Neuronal stem cell (in vitro differentiated cells): ENCODE results near the gene NUDT1.
A peak's percentile ranks its signal among the peaks of the same experiment; 100 is the strongest.

Source experiments
- DNase-seq: peaks from one replicate; pipeline ENCODE4 v3.0.0-alpha.2; 2013; ENCODE audit warnings: low spot score
- H2AFZ ChIP-seq: one replicate; pipeline ENCODE4 v1.6.1; 2013; ENCODE audit warnings: mild to moderate bottlenecking, low read length, inconsistent platforms
- H2AK5ac ChIP-seq: 2 replicates; pipeline ENCODE4 v1.6.1; 2013; ENCODE audit warnings: low read depth, mild to moderate bottlenecking, inconsistent platforms, low read length, moderate library complexity, mixed read lengths
- H2BK120ac ChIP-seq: 2 replicates; pipeline ENCODE4 v1.6.1; 2013; ENCODE audit warnings: low read depth, mild to moderate bottlenecking, inconsistent platforms, low read length, moderate library complexity, mixed read lengths
- H2BK12ac ChIP-seq: one replicate; pipeline ENCODE4 v1.6.1; 2013; ENCODE audit warnings: low read length, inconsistent platforms
- H2BK15ac ChIP-seq: 2 replicates; pipeline ENCODE4 v1.6.1; 2013; ENCODE audit warnings: mild to moderate bottlenecking, low read length, inconsistent platforms, mixed read lengths
- H2BK5ac ChIP-seq: one replicate; pipeline ENCODE4 v1.6.1; 2013; ENCODE audit warnings: inconsistent platforms, mild to moderate bottlenecking, low read length, moderate library complexity
- H3K14ac ChIP-seq: one replicate; pipeline ENCODE4 v1.6.1; 2013; ENCODE audit warnings: low read length, inconsistent platforms
- H3K18ac ChIP-seq: 2 replicates; pipeline ENCODE4 v1.6.1; 2013; ENCODE audit warnings: low read length, inconsistent platforms
- H3K23ac ChIP-seq: 2 replicates; pipeline ENCODE4 v1.6.1; 2013; ENCODE audit warnings: low read depth, mild to moderate bottlenecking, mixed read lengths, low read length, inconsistent platforms; ENCODE audit not compliant: poor library complexity
- H3K27ac ChIP-seq: replicated peaks from 3 replicates; pipeline ENCODE4 v1.5.1; 2013; ENCODE audit warnings: low read length, inconsistent platforms
- H3K27me3 ChIP-seq, 3 experiments: 2 replicates each; pipeline ENCODE4 v1.6.1; 2013; ENCODE audit warnings: low read length in 3 of 3, mild to moderate bottlenecking in 2 of 3, inconsistent platforms in 1 of 3, low read depth in 1 of 3, mixed read lengths in 1 of 3, moderate library complexity in 1 of 3; ENCODE audit not compliant: control insufficient read depth in 3 of 3, insufficient read depth in 3 of 3
- H3K36me3 ChIP-seq, 2 donors: replicated peaks in 1 of 2; 2 replicates each; pipeline ENCODE4 v1.6.1; 2013; ENCODE audit warnings: low read length in 2 of 2; ENCODE audit not compliant: control insufficient read depth in 2 of 2, insufficient read depth in 2 of 2
- H3K4ac ChIP-seq: 2 replicates; pipeline ENCODE4 v1.6.1; 2013; ENCODE audit warnings: inconsistent platforms, mild to moderate bottlenecking, low read length, moderate library complexity
- H3K4me1 ChIP-seq, 2 donors: 1 replicate in 1 of 2; 2 replicates in 1 of 2; pipeline ENCODE4 v1.6.1; 2013; ENCODE audit warnings: low read length in 2 of 2, low read depth in 1 of 2; ENCODE audit not compliant: control insufficient read depth in 2 of 2, insufficient read depth in 1 of 2
- H3K4me2 ChIP-seq: one replicate; pipeline ENCODE4 v1.6.1; 2013; ENCODE audit warnings: mild to moderate bottlenecking, low read length, inconsistent platforms; ENCODE audit not compliant: insufficient read depth, poor library complexity, severe bottlenecking
- H3K4me3 ChIP-seq, 2 donors: 2 replicates each; pipeline ENCODE4 v1.5.1; 2013; ENCODE audit warnings: low read length in 2 of 2, mild to moderate bottlenecking in 2 of 2, inconsistent platforms in 1 of 2, moderate library complexity in 1 of 2
- H3K79me1 ChIP-seq: one replicate; pipeline ENCODE4 v1.6.1; 2013; ENCODE audit warnings: low read depth, mild to moderate bottlenecking, inconsistent platforms, low read length, moderate library complexity
- H3K9ac ChIP-seq: one replicate; pipeline ENCODE4 v1.6.1; 2013; ENCODE audit warnings: mild to moderate bottlenecking, low read depth, low read length, inconsistent platforms; ENCODE audit not compliant: poor library complexity
- H3K9me3 ChIP-seq, 2 donors: replicated peaks in 1 of 2; 2 replicates each; pipeline versions ENCODE3 to v1.6.1; 2013; ENCODE audit warnings: low read length in 2 of 2, mild to moderate bottlenecking in 2 of 2, inconsistent platforms in 1 of 2, low read depth in 1 of 2, mixed read lengths in 1 of 2, moderate library complexity in 1 of 2; ENCODE audit not compliant: control insufficient read depth in 2 of 2, insufficient read depth in 1 of 2
- H4K8ac ChIP-seq: one replicate; pipeline ENCODE4 v1.6.1; 2013; ENCODE audit warnings: low read depth, mild to moderate bottlenecking, inconsistent platforms, low read length, moderate library complexity
- H4K91ac ChIP-seq: one replicate; pipeline ENCODE4 v1.6.1; 2013; ENCODE audit warnings: low read length, low read depth, mild to moderate bottlenecking, inconsistent platforms; ENCODE audit not compliant: poor library complexity
- WGBS, 2 donors: extraction: QIAGEN DNeasy Blood & Tissue Kit; methylation state at CpG; one replicate each; pipeline ENCODE4 v1.1.7; 2013; ENCODE audit warnings: missing lambda C conversion rate in 2 of 2, mixed read lengths in 1 of 2; ENCODE audit not compliant: insufficient read length in 2 of 2, insufficient replicate concordance in 1 of 2; ENCODE audit errors: extremely low coverage in 2 of 2; 5-methylcytosine and 5-hydroxymethylcytosine counted together

Gene NUDT1

GRCh38 chr7:2202901-2203765, 38.9 kb upstream of the NUDT1 start:
- Histone ChIP-seq H3K27ac (no peak overlapping the region), H2BK12ac (no peak overlapping the region), H3K14ac (no peak overlapping the region), H2BK5ac (no peak overlapping the region), H3K36me3 (peaks cover 20 to 71% of the 10 kb centered on the region in 2 donors), H2BK15ac (no peak overlapping the region), H3K18ac (no peak overlapping the region), H3K4me1 (peaks cover 7 to 17% of the 10 kb centered on the region in 2 donors), H3K27me3 (no peaks in the 10 kb centered on the region), H3K4me3 (no peak overlapping the region), H2AK5ac (no peak overlapping the region), H4K91ac (no peak overlapping the region), H3K79me1 (peaks cover 8% of the 10 kb centered on the region), H2BK120ac (no peak overlapping the region), H3K4me2 (no peak overlapping the region), H3K9ac (no peak overlapping the region), H2AFZ (no peak overlapping the region), H3K4ac (no peak overlapping the region), H3K9me3 (no peaks in the 10 kb centered on the region), H3K23ac (no peak overlapping the region), H4K8ac (no peak overlapping the region)
- DNase-seq: no peak
- WGBS, 2 donors: no CpG with 5 or more reads among the region's 20 CpGs

- Histone ChIP-seq H3K4me2 (no peak overlapping the region), H3K36me3 (peaks cover 26 to 71% of the 10 kb centered on the region in 2 donors), H2BK12ac (no peak overlapping the region), H2BK5ac (no peak overlapping the region), H3K9me3 (no peaks in the 10 kb centered on the region), H3K4ac (no peak overlapping the region), H3K79me1 (peaks cover 7% of the 10 kb centered on the region), H3K4me3 (no peak overlapping the region), H3K14ac (no peak overlapping the region), H3K18ac (peak overlapping the region; percentile 7), H3K23ac (no peak overlapping the region), H3K27ac (no peak overlapping the region), H3K27me3 (no peaks in the 10 kb centered on the region), H2AFZ (no peak overlapping the region), H2BK15ac (no peak overlapping the region), H4K91ac (no peak overlapping the region), H3K4me1 (peaks cover 7 to 17% of the 10 kb centered on the region in 2 donors), H3K9ac (no peak overlapping the region), H4K8ac (no peak overlapping the region), H2AK5ac (no peak overlapping the region), H2BK120ac (no peak overlapping the region)
- no peak for DNase-seq
- WGBS, 2 donors: no CpG with 5 or more reads among the region's 13 CpGs
These were observed 38.2 kb upstream of the NUDT1 start for GRCh38 chr7:2203766-2204300.

- H2BK12ac ChIP-seq: no peak overlapping the region
- no peak overlapping the region for H3K4ac ChIP-seq
- WGBS, 2 donors: no CpG with 5 or more reads among the region's 11 CpGs
- no peak overlapping the region for H3K14ac ChIP-seq
- H2BK5ac ChIP-seq: no peak overlapping the region
- no peak overlapping the region for H2BK120ac ChIP-seq
- H3K4me3 ChIP-seq: no peak overlapping the region
- no peak overlapping the region for H2AFZ ChIP-seq
- H3K18ac ChIP-seq: no peak overlapping the region
- no peak overlapping the region for H2AK5ac ChIP-seq
- peaks cover 27 to 71% of the 10 kb centered on the region in 2 donors for H3K36me3 ChIP-seq
- H3K9me3 ChIP-seq: no peaks in the 10 kb centered on the region
- H3K23ac ChIP-seq: no peak overlapping the region
- H3K4me1 ChIP-seq: peaks cover 7 to 17% of the 10 kb centered on the region in 2 donors
- peaks cover 8% of the 10 kb centered on the region for H3K79me1 ChIP-seq
- no peak overlapping the region for H3K9ac ChIP-seq
- DNase-seq: no peak
- H3K27me3 ChIP-seq: no peaks in the 10 kb centered on the region
- no peak overlapping the region for H3K27ac ChIP-seq
- H4K91ac ChIP-seq: no peak overlapping the region
- no peak overlapping the region for H4K8ac ChIP-seq
- H2BK15ac ChIP-seq: no peak overlapping the region
- no peak overlapping the region for H3K4me2 ChIP-seq
These were observed 37.6 kb upstream of the NUDT1 start for GRCh38 chr7:2204446-2204845.

GRCh38 chr7:2205036-2205780, 36.8 kb upstream of the NUDT1 start:
- H2BK120ac ChIP-seq: no peak overlapping the region
- no peak overlapping the region for H2BK15ac ChIP-seq
- no CpG with 5 or more reads among the region's 16 CpGs for WGBS, 2 donors
- H2BK12ac ChIP-seq: no peak overlapping the region
- H3K27ac ChIP-seq: no peak overlapping the region
- H3K4me2 ChIP-seq: no peak overlapping the region
- no peak overlapping the region for H3K18ac ChIP-seq
- no peak overlapping the region for H4K91ac ChIP-seq
- H2AFZ ChIP-seq: no peak overlapping the region
- no peaks in the 10 kb centered on the region for H3K27me3 ChIP-seq
- no peak overlapping the region for H4K8ac ChIP-seq
- peaks cover 7% of the 10 kb centered on the region for H3K79me1 ChIP-seq
- no peak overlapping the region for H2BK5ac ChIP-seq
- H2AK5ac ChIP-seq: no peak overlapping the region
- no peak overlapping the region for H3K14ac ChIP-seq
- no peak overlapping the region for H3K9ac ChIP-seq
- H3K4me1 ChIP-seq: peaks cover 7 to 17% of the 10 kb centered on the region in 2 donors
- peaks cover 26 to 70% of the 10 kb centered on the region in 2 donors for H3K36me3 ChIP-seq
- H3K4me3 ChIP-seq: no peak overlapping the region
- no peaks in the 10 kb centered on the region for H3K9me3 ChIP-seq
- H3K23ac ChIP-seq: no peak overlapping the region
- DNase-seq: no peak
- no peak overlapping the region for H3K4ac ChIP-seq
